Retinal pigment epithelial cell (primary cell): ENCODE data around the gene RHEB.
"Not testable (repeated sequence)": the region's sequence is repeated elsewhere in the genome, so short reads cannot be mapped to it uniquely, and the experiment has no call there.

Source experiments
- DNase-seq: peaks from one replicate; pipeline ENCODE4 v3.0.0-alpha.2; 2010; ENCODE audit warnings: low read depth
- H3K4me3 ChIP-seq: 2 replicates; pipeline ENCODE4 v1.5.1; 2011; ENCODE audit warnings: mild to moderate bottlenecking, low read length, control low read depth, moderate library complexity
- TF ChIP-seq, protein P1 (sequence below): conservative IDR thresholded peaks from 2 replicates; pipeline ENCODE4 v1.5.1; 2011; ENCODE audit warnings: low read depth, low read length, control low read depth, inconsistent platforms

Gene RHEB

DNA sequence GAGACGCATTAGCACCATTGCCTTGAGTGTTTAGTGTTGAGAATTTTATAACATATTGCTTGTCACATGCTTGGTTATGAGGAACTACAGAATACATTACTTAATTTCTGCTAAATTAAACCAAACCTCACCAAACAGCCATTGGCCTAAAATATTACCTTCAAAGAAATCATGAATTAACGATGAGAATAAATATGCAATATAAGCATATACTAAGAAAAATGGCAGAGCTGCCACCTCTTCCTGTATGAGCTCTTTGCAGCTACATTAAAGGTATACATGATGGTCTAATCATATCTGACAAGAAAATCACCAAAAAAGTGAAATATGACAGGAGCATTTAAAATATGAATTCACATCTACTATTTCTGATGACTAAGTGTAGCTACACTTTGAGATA lies 5.2 kb upstream of the RHEB start:
- TF ChIP-seq, protein P1, sequence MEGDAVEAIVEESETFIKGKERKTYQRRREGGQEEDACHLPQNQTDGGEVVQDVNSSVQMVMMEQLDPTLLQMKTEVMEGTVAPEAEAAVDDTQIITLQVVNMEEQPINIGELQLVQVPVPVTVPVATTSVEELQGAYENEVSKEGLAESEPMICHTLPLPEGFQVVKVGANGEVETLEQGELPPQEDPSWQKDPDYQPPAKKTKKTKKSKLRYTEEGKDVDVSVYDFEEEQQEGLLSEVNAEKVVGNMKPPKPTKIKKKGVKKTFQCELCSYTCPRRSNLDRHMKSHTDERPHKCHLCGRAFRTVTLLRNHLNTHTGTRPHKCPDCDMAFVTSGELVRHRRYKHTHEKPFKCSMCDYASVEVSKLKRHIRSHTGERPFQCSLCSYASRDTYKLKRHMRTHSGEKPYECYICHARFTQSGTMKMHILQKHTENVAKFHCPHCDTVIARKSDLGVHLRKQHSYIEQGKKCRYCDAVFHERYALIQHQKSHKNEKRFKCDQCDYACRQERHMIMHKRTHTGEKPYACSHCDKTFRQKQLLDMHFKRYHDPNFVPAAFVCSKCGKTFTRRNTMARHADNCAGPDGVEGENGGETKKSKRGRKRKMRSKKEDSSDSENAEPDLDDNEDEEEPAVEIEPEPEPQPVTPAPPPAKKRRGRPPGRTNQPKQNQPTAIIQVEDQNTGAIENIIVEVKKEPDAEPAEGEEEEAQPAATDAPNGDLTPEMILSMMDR = no peak
- no peak for DNase-seq
- H3K4me3 ChIP-seq = no peak overlapping the region

DNA sequence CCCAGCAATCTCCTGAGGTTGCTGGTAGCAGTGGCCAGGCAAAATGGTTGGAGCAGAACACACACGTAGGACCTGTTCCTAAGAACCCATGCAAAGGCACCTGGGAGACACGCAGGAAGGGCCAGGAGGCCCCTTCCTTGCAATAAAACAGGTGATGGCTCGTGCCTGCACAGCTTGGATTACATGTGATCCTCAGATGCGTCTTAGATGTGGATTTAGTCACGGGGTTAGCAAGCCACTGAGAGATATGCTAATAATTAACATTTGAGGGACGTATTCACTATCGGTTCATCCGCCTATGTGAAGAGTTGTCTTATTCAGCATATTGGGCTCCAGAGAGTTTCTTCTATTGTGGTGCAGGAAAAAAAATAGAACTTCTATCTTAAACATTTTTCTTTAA lies 4.6 kb upstream of the RHEB start:
- H3K4me3 ChIP-seq = no peak overlapping the region
- no peak for DNase-seq
- TF ChIP-seq, protein P1 = no peak

DNA sequence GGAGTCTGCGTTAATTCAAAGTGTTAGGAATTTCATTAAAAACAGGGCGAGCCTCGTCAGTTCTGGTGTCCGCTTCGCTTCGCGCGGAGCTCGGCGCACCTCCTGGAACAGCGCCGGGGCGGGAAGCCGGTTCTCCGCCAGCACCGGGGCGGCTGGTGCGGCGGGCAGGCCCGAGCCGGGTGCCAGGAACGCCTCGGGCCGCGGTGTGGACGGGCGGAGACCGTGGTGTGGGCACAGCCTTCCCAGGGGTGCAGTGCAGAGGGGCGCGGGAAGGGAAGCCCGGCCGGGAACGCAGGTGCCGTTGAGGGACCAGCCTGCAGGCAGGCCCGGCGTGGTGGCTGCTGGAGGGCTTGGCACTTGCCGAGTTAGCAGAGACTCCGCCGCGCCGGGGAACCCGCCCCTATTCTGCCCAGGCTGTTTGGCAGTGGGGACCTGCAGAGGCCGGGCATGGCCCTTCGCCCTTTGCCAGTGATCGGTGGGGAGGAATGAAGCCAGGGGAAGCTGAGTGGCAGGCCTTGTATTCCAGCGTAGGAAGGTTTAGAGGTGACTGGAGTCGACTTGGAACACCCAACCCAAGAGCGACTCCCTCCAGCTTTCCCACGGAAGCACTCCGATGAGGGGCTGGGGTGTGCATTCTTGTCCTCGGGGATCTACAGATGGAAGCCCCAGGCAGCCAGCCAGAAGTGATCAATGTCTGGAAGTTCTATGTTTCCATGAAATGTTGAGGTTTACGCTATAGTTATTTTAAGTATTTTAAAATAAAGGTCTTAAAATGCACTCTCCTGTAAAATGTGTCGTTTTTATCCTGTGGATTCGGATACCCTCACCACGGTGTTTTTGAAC lies 945 bp upstream of the RHEB start:
- DNase-seq = no peak
- TF ChIP-seq, protein P1 = no peak
- peak overlapping the region; percentile 51 for H3K4me3 ChIP-seq

DNA sequence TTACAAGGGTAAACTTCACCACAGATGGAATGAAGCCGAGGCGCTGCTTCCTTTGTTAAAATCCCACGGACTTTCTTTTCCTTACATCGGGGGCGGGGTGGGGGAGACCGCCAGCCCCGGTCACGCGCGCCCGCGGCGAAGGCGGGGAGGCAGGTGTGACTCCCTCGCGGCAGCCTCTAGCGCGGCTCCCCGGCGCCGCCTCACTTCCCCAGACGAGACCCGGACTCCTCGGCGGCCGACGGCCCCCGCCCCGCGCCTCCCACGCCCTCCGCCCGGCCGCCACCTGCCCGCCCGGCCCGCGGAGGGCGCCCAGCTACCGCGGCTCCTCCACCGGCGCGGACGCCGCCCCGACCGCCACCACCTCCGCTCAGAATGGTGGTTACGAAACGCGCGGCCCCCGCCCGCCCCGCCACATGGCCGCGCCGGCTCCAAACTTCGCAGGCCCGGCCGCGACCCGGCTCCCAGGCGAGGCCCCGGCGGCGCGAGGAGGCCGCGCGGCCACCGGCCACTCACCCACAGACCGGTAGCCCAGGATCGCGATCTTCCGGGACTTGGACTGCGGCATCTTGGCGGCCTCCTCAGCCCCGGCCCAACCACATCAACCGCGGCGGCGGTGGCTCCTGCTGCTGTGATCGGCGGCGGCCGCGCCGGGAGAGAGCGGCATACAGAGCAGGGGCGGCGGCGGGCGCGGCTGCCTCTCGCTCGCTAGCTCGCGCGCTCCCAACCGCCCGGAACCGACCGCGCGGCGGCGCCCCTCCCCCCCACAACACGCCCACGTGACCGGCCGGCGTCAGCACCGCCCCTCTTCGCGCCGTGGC lies 539 bp downstream of the RHEB start:
- H3K4me3 ChIP-seq = peak overlapping the region; percentile 94
- not testable (repeated sequence) for DNase-seq

DNA sequence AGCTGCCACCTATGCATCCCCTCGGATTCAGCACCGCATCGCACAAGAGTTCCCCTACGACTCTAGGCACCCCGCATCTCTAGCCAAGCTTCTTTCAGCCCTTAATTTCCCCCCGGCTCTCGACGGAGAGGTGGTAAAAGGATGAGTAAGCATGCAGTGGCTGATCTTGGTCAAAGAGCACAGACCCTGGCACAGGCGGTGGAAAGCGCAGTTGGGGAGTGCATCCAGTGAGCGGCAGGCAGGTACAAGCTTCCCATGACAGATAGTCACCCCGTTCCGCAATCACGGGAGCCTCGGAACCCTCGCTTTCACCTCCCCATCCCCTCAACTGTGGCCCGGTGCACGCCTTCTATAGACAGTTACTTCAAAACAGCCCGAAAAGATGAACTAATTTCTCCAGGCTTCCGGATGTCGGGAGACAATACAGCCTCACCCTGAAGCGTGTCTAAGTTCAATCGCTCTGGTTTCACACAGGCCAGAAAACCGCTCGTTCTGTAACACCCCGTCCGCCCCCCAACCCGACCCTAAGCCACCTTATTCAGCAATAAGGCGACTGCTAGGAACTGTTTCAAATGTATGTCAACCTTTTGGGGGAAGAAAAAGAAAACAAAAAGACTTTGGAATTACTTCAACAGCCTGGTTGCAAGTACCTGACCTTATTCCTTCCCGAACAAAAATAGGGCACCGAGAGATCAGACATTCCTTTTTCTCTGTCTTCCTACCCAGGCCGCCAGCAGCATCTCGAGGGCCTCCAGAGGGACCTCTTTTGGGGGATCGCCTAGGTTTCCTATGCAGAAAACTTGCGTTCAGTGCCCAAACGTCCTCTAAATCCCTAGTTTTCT lies 1.4 kb downstream of the RHEB start:
- TF ChIP-seq, protein P1 = no peak
- peak overlapping the region; percentile 94 for H3K4me3 ChIP-seq
- no peak for DNase-seq

DNA sequence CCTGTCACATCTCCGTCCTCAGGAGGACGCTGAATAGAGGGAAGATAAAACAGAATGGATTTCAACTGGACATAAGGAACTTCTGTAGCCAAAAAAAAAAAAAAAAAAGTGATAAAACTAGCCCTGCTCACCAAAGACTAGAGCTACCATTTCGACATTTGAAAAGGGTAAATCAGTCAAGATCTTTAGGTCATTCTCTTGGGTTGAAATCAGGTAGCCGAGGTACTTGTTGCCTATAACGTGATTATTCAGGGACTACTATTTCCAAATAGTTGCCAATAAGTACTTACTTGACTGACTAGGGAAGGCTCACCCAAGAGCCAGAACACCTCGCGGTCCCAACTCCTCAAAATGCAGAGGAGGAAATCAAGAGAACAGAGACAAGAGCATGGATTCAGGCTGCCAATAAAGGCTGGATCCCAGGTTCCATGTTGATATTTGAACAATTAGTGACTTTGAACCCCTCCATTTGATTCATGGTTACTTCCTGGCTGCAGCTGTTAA lies 2.0 kb downstream of the RHEB start:
- TF ChIP-seq, protein P1 = no peak
- peak overlapping the region; percentile 94 for H3K4me3 ChIP-seq
- no peak for DNase-seq

DNA sequence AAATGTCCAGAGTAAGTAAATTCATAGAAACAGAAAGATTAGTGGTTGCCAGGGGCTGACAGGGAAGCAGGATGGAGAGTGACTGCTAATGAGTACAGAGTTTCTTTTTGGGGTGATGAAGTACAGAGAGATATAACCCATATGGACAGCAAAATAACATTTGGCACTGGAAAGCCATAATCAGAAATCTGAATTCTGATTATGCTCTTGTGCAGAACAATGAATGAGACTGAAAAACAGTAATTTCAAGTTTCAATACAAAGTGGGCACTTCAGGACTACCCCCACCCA lies 4.5 kb downstream of the RHEB start:
- DNase-seq = no peak
- no peak overlapping the region for H3K4me3 ChIP-seq
- TF ChIP-seq, protein P1 = no peak
